NCI-H2171 (cell line): Measurements from ENCODE around the gene KCNG1.
"Not testable (repeated sequence)": the region's sequence is repeated elsewhere in the genome, so short reads cannot be mapped to it uniquely, and the experiment has no call there.

Source experiments
- DNase-seq: peaks from one replicate; lab custom pipeline; 2025; lab: John Stamatoyannopoulos, UW

The KCNG1 gene

GRCh38 chr20:50981714-50982048, 41.2 kb downstream of the KCNG1 start:
- DNase-seq = no peak

DNA sequence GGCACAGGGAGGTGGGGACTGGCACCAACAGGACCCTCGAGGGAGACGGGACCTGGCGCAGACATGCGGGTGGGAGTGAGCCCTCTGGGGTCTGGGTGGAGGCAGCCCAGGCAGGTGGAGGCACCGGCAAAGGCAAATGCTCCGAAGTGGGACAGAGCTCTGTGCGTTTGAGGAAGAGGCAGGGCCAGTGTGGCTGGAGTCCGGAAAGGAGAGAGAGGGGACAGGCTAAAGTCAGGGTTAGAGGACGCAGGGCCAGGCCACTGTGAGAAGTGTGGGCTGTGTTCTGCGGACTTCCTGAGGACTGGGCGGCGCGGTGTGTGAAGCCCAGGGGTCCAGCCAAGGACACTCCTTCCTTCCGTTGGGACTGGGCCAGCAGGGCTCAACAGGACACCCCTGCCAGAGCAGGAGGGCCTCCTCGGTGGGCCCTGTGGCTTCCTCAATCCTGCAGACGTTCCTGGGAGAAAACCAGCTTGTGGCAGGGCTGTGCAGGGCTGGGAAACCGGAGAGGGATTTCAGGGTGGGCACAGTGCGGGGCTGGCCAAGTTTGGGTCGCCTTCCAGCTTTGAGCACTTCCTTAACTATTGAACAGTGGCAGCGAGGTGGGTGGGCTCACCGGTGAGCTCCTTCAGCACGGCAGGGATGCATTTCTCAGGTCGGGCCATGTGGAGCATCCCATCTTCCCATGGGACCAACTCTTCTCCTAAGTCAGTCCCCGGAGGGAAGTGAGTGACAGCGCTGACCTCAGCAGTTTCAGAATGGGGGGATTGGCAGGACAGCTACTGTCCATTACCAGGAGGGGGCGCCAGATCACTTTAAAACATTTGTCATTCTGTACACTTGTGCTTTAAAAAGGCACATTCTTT, 41.8 kb downstream of the KCNG1 start:
- peak; percentile 52 for DNase-seq

DNA sequence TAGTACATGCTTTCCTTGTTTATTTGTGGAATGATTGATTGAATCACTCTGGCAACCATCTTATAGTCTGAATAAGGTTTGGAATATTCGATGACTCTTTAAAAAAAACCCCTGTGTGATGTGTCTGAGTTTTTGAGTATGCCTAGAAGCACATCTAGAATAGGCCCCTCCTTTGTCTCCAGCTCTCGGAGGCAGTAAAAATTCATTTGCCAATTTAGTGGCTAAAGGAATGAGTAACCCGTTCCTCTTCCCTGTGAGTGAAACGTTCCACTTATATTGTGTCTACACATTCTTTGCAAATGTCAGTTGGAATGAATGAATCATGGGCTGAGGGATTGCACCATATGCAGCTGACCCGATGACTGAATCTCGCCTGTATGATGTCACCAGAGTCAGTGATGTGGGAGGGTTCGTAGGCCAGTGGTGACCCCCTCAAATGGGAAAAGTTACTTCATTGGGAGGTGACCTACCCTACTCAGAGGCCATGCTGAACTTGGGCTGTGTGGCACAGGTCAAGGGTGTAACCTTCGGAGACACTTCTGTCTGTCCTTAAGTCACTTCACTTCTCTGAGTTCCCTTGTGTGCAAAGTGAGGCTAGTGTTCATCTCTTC, 42.7 kb downstream of the KCNG1 start:
- DNase-seq = no peak

- not testable (repeated sequence) for DNase-seq
Observed at GRCh38 chr20:50978533-50978932, 44.4 kb downstream of the KCNG1 start.

DNA sequence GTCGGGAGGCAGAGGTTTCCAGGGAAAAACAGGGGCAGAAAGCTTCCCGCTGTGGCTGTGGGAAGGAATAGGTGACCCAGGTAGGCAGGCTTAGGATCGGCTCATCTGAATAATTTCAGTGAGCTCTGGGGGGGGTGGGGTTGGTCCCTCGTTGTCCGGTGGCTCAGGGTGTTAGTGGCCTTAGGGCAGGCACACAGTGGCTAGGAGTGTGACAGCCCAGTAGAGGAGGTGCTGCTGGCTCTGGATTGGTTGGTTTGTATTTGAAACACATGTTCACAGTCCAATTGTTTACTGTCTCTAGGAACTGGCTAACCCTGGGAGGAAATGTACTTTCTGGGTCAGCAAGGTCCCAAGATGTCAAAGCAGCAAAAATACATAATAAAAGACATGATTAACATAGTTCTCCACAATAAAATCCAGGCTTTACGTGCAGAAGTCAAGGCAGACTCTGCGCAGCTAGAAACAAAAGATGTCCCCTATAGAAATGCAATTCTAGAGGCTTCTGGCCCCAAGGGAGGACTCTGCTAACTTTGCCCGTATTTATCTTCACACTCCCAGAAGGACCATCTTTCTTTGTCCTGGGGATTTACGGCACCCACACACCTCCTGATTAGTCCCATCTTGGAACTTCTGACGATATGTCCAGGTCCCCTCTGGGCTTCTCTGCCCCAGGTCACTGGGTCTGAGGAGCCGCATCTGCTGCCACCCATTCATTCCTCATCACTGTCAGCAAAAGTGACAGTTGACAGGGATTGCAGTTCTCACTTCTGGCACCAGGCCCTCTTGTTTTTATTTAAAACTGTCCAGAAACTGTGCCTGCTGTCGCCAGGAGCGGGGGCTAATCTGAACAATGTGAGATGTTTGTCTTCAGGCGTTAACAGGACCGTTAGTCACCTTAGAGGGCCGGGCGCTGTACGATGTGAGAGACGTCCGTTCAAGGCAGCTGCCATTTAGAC, 45.6 kb downstream of the KCNG1 start:
- no peak for DNase-seq

DNA sequence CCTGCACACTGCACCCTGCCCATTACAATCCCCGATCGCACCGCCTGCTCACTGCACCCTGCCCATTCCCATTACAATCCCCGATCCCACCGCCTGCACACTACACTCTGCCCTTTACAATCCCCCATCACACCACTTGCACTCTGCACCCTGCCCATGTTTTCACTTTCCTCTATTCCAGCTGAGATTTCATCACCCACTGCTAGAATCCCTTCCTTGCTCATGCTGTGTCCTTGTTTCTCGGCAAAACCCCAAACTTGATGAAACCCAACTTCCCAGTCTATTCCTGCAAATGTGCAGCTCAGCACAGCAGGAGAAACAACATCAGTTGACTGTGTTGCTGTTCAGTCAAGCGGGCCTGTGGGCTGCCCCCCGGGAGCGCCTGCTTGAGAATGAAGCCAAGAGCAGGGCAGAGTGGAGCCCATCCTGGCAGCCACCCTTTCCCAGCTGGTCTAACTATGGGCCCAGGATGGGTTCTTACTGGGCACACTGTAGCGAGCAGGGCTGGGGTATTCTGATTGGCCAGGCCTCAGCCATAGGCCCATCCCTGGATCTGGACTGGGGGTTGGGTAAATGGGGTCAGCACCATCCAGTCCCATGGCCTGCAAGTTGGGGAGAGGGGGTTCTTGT, 47.1 kb downstream of the KCNG1 start:
- DNase-seq = no peak

GRCh38 chr20:50969912-50970311, 53.0 kb downstream of the KCNG1 start:
- DNase-seq = no peak

DNA sequence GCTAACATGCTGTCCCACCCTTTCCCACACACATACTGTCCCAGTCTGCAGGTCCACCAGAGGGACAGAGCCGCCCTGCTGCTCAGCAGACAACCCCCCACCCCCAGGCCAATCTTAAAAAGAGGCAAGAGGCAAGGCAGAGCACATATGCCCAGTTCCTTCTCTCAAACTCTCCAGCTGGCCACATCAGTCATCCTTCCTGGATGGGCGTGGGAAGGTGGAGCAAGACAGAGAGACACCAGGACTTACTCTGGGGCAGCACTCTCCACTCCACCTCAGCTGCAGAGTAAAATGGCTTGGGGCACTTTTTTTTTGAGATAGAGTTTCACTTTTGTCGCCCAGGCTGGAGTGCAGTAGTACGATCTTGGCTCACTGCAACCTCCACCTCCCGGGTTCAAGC, 53.5 kb downstream of the KCNG1 start:
- DNase-seq = no peak

DNA sequence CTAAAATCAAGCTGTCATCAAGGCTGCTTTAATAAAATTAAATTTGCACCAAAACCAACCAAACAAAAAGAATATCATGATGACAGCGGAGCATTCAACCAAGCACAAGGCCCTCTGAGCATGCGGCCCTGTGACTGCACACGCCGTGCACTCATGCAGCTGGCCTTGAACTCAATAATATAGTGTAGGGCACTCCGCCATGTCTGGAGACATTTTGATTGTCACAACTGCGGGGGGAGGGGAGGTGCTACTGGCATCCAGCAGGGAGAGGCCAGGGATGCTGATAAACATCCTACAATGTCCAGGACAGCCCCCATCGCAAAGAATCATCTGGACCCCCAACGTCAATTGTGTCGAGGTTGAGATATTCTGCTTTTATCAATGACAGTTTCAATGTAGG, 54.6 kb downstream of the KCNG1 start:
- no peak for DNase-seq

DNA sequence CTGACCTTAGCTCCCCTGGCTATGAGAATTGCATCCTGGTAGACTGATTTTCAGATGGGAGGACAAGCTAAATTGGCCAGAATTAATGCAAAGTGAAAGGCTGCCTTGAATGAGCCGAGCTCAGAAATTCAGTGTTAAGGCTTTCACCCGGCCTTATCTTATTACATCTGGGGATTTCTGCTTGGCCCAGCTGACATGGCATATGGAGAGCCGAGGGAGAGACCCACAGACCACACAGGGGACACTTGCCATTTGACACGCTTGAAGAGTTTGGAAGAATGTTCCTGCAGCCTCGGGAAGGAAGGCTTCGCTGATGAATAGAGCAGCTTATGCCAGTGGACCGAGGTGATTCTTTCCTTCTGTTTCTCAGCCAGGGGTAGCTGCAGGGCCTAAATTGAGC, 55.3 kb downstream of the KCNG1 start:
- peak; percentile 42 for DNase-seq

DNA sequence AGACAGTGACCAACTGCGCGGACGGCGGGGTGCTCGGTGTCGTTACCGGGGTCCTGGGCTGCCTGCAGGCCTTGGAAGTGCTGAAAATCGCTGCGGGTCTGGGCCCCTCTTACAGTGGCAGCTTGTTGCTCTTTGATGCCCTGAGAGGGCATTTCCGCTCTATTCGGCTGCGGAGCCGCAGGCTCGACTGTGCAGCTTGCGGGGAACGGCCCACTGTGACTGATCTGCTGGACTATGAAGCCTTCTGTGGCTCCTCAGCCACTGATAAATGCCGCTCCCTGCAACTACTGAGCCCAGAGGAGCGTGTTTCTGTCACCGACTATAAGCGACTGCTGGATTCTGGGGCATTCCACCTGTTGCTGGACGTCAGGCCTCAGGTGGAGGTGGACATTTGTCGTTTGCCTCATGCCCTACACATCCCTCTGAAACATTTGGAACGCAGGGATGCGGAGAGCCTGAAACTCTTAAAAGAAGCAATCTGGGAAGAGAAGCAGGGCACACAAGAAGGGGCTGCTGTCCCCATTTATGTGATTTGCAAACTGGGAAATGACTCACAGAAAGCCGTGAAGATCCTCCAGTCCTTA, 63.3 kb downstream of the KCNG1 start:
- no peak for DNase-seq

DNA sequence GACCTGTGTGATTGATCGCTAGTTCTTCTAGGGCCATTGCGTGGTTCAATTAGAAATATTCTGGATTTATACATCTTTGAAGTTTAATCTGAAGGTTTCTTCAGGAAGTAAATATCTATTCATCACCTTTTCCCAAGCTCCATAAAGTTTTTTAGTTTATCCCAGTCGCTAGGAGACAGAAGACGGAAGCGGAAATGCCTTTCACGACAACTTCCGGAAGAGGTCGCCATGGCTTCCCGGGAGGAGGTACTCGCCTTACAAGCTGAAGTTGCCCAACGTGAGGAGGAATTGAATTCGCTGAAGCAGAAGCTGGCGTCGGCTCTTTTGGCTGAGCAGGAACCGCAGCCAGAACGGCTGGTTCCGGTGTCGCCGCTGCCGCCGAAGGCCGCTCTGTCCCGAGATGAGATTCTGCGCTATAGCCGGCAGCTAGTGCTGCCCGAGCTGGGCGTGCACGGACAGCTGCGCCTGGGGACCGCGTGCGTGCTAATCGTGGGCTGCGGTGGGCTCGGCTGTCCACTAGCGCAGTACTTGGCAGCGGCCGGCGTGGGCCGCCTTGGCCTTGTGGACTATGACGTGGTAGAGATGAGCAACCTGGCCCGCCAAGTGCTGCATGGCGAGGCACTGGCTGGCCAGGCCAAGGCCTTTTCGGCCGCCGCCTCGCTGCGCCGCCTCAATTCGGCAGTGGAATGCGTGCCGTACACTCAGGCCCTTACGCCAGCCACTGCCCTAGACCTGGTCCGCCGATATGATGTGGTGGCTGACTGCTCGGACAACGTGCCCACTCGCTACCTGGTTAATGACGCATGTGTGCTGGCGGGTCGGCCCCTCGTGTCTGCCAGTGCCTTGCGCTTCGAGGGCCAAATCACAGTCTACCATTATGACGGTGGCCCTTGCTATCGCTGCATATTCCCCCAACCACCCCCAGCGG, 64.0 kb downstream of the KCNG1 start, which contains the start of gene MOCS3:
Gene MOCS3, plus strand, starts transcription at position 204 of the 928 bp plus-strand sequence. Its CDS starts 25 bp downstream, at position 229.
- peak; percentile 96 for DNase-seq

DNA sequence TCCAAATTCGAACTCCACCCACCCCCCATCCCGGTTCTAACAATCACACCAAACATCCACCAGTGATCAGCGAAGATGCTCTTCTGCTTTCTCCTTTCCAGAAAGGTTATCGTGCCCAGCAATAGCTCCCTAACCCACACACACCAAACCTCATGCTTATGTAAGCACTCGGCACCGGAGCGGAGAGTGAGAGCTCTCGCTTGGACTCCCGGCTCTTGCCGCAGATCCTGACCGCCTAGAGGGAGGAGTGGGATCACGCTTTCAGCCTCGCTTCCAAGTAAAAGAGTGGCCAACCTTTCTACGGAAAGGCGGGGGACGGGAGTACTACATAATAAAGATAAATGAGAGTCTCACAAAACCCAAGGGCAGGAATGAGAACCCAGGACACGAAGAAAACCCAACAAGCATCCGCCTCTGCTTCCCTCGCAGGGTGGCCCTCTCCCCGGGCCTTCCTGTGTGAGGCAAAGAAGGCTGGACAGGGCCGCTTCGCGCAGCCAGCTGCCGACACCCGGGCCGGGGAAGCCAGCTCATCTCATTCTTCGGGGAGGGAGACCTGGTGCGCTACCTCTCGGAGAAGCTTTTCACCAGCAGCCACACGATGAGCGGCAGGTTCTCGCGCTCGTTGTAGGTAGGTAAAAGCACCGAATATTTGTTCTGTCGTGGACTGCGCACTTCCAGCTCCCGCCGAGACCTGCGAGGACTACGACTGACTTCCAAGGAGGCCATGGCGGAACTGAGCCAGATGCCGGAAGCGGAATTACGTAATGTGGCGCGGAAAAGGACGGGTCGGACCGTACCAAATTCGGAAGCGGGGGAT, 64.9 kb downstream of the KCNG1 start, which contains the start of gene DPM1:
Gene DPM1, minus strand, starts transcription at position 735 of the 817 bp plus-strand sequence. Its CDS starts 9 bp downstream, at position 726.
- DNase-seq = peak; percentile 96

DNA sequence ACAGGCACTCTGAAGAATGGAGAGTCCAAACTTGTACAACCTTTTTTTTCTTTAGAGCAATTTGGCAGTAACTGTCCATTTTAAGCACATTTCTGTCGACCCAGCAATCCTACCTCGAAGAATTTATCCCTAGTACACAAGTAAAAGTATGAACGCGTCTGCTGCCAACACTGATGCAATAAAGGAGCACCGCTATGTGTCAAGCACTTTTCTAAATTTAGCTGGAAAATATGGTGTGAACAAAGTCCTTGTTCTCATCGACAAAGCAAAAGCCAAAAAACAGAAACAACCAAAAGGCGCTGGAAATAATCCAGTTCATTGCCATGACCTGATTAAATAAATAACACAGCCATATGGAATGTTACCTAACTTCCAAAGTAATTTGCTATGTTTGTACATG, 65.6 kb downstream of the KCNG1 start:
- no peak for DNase-seq

DNA sequence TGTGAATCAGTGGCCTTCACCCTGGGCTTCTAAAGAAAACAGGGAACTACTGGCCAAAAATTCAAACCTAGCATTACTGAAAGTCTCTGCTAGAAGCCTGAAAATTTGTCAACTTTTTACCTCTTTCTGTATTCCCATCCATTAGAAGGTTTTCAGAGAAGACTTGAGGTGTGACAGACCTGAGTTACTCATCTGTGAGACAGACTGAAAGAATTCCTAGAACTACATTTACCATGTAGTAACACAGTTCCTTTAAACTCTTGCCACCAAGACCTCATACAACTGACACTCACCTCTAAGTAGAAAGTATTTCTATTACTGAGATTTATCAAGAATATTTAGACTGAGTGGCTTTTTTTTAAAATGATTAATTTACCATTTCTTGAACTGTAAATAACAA, 69.1 kb downstream of the KCNG1 start:
- DNase-seq = no peak
